HepG2 (cell line): ENCODE measurements around the gene HK2. TPM values are rescaled to one million over a fixed set of nuclear protein-coding genes. Genes with fewer than 3 reads are reported as not detected.

Experiments
- ARID3A ChIP-seq: IDR thresholded peaks from 2 replicates; pipeline ENCODE4 v1.6.1; 2012; ENCODE audit warnings: low read depth, low read length, improper control_type of control experiment
- ATAD3A ChIP-seq: sonication (generic); formaldehyde crosslinking; IDR thresholded peaks from 2 replicates; pipeline ENCODE4 v1.4.0; 2020; ENCODE audit warnings: missing genetic modification reagents
- BCL6 ChIP-seq: IDR thresholded peaks from 2 replicates; pipeline ENCODE4 v1.6.1; 2016; ENCODE audit warnings: missing genetic modification reagents, missing compliant biosample characterization
- BHLHE40 ChIP-seq: IDR thresholded peaks from 2 replicates; pipeline ENCODE4 v1.6.1; 2011; ENCODE audit warnings: low read length, improper control_type of control experiment
- BRCA1 ChIP-seq: sonication (generic); formaldehyde crosslinking; IDR thresholded peaks from 2 replicates; pipeline ENCODE4 v1.4.0; 2020; ENCODE audit warnings: missing genetic modification reagents
- CEBPG ChIP-seq: IDR thresholded peaks from 2 replicates; pipeline ENCODE4 v1.6.1; 2016
- CREB1 ChIP-seq, 2 experiments: fragments of 450-650 bp in 1 of 2; IDR thresholded peaks; 2 replicates each; pipeline ENCODE4 v1.6.1; 2016 to 2017; ENCODE audit warnings: control low read depth in 1 of 2, mild to moderate bottlenecking in 1 of 2, missing compliant biosample characterization in 1 of 2, missing genetic modification characterization in 1 of 2
- DMAP1 ChIP-seq: IDR thresholded peaks from 2 replicates; pipeline ENCODE4 v1.6.1; 2016
- EHMT2 ChIP-seq: fragments of 200-600 bp; sonication (generic); IDR thresholded peaks from 2 replicates; pipeline ENCODE4 v1.7.0; 2017; ENCODE audit warnings: antibody characterized with exemption, low read depth, low read length, borderline replicate concordance
- ERF ChIP-seq: IDR thresholded peaks from 2 replicates; pipeline ENCODE4 v1.6.1; 2018; ENCODE audit warnings: missing biosample characterization, missing genetic modification reagents
- FOXK2 ChIP-seq: fragments of 450-650 bp; IDR thresholded peaks from 2 replicates; pipeline ENCODE4 v1.6.1; 2016
- GMEB2 ChIP-seq: IDR thresholded peaks from 2 replicates; pipeline ENCODE4 v1.6.1; 2016; ENCODE audit warnings: missing biosample characterization, missing genetic modification reagents, low read depth
- HNRNPH1 ChIP-seq: fragments of 200-400 bp; formaldehyde crosslinking; optimal IDR thresholded peaks from 2 replicates; pipeline ENCODE3; 2017; ENCODE audit warnings: mild to moderate bottlenecking, low read depth, low read length
- KDM6A ChIP-seq: IDR thresholded peaks from 2 replicates; pipeline ENCODE4 v1.6.1; 2016; ENCODE audit warnings: low read depth
- NR2F1 ChIP-seq, 2 experiments: fragments of 450-650 bp in 1 of 2; formaldehyde crosslinking in 1 of 2; IDR thresholded peaks; 2 replicates each; pipeline versions ENCODE4 v1.5.0 to v1.6.1; 2016 to 2020; ENCODE audit warnings: mild to moderate bottlenecking in 1 of 2, missing compliant biosample characterization in 1 of 2, missing genetic modification reagents in 1 of 2, moderate library complexity in 1 of 2
- PAX8 ChIP-seq: sonication (generic); formaldehyde crosslinking; IDR thresholded peaks from 2 replicates; pipeline ENCODE4 v1.8.0; 2022; ENCODE audit warnings: mild to moderate bottlenecking, missing genetic modification reagents, borderline replicate concordance
- SNAPC2 ChIP-seq: sonication (generic); formaldehyde crosslinking; IDR thresholded peaks from 2 replicates; pipeline ENCODE4 v1.8.1; 2022; ENCODE audit warnings: mild to moderate bottlenecking, missing genetic modification reagents
- SOX13 ChIP-seq, 3 experiments: fragments of 450-650 bp in 1 of 3; sonication (generic) in 1 of 3; formaldehyde crosslinking in 1 of 3; IDR thresholded peaks in 2 of 3; conservative IDR thresholded peaks in 1 of 3; 2 replicates each; pipeline versions ENCODE4 v1.5.0 to v1.6.1; 2016 to 2020; ENCODE audit warnings: antibody characterized with exemption in 1 of 3, mild to moderate bottlenecking in 1 of 3, missing compliant biosample characterization in 1 of 3, missing genetic modification reagents in 1 of 3, moderate library complexity in 1 of 3
- TBX2 ChIP-seq: sonication (generic); formaldehyde crosslinking; IDR thresholded peaks from 2 replicates; pipeline ENCODE4 v1.5.0; 2020; ENCODE audit warnings: missing genetic modification reagents, mild to moderate bottlenecking, borderline replicate concordance
- TBX3 ChIP-seq: fragments of 450-650 bp; IDR thresholded peaks from 2 replicates; pipeline ENCODE4 v1.6.1; 2017; ENCODE audit warnings: antibody characterized with exemption, mild to moderate bottlenecking, inconsistent platforms, borderline replicate concordance
- YY1 ChIP-seq: IDR thresholded peaks from 2 replicates; pipeline ENCODE4 v1.6.1; 2011; ENCODE audit warnings: low read length, low read depth, moderate library complexity, mild to moderate bottlenecking; ENCODE audit not compliant: insufficient read depth, insufficient replicate concordance
- ZMAT5 ChIP-seq: sonication (generic); formaldehyde crosslinking; IDR thresholded peaks from 2 replicates; pipeline ENCODE4 v1.5.0; 2020; ENCODE audit warnings: mild to moderate bottlenecking, low read depth, missing genetic modification reagents, borderline replicate concordance
- ZMYM4 ChIP-seq: sonication (generic); formaldehyde crosslinking; IDR thresholded peaks from 2 replicates; pipeline ENCODE4 v1.8.1; 2023; ENCODE audit warnings: mild to moderate bottlenecking, missing genetic modification reagents
- ZNF574 ChIP-seq: sonication (generic); formaldehyde crosslinking; IDR thresholded peaks from 2 replicates; pipeline ENCODE4 v1.4.0; 2020; ENCODE audit warnings: missing genetic modification reagents
- ZSCAN9 ChIP-seq: IDR thresholded peaks from 2 replicates; pipeline ENCODE4 v1.6.1; 2016; ENCODE audit warnings: borderline replicate concordance
- polyA plus RNA-seq, 8 experiments: library from polyadenylated mRNA; depleted of rRNA in 3 of 8; stranded (reverse) in 7 of 8; unstranded in 1 of 8; fragments of >200 nt; fragmentation: Illumina TruSeq in 4 of 8; extraction: Trizol in 4 of 8; gene quantifications; 2 replicates each; pipeline versions ENCODE4 v1.2.1 to v1.2.3, GENCODE V29; 2011 to 2016; ENCODE audit warnings: low read depth in 4 of 8, missing spikeins in 1 of 8, mixed read lengths in 1 of 8; ENCODE audit not compliant: insufficient read depth in 1 of 8
- total RNA-seq, 5 experiments: library from RNA; depleted of rRNA; stranded (reverse); fragments of >200 nt; fragmentation: Illumina TruSeq; extraction: Trizol; gene quantifications; 2 replicates each; pipeline ENCODE4 v1.2.3, GENCODE V29; 2016; ENCODE audit warnings: low read depth in 1 of 5

HK2 gene
- total and polyA plus RNA-seq, 2 of the 13 experiments (the other 11 are each of a cell fraction or from before 2014, with no cell fraction given): 13.2 to 101 TPM

GRCh38 chr2:74806355-74806839 lies 27.5 kb upstream of the HK2 start (continued):
- peak; percentile 67 for TF ChIP-seq FOXK2
- peak; percentile 45; the same call in 1 of the 2 replicates for TF ChIP-seq ZMYM4
- peak; percentile 82 for TF ChIP-seq TBX3
- TF ChIP-seq CREB1 (IDR thresholded peaks at IDR 0.05): no peak
- TF ChIP-seq CREB1 (CRISPR knock-in tag; IDR thresholded peaks at IDR 0.05): peak; percentile 26; the same call in 1 of the 2 replicates
- TF ChIP-seq ARID3A: peak; percentile 63
- TF ChIP-seq KDM6A (CRISPR knock-in tag): peak; percentile 66; the same call in 1 of the 2 replicates
- TF ChIP-seq BRCA1 (CRISPR knock-in tag): no peak
- no peak for TF ChIP-seq HNRNPH1
- TF ChIP-seq ZSCAN9: 0 out of 2 replicates have a peak, but pooled peaks have one; percentile 51
- peak; percentile 92; the same call in 1 of the 2 replicates for TF ChIP-seq EHMT2
- no peak; the same call in 1 of the 2 replicates for TF ChIP-seq SOX13 (IDR thresholded peaks at IDR 0.05)
- peak in 1 of 2 experiments; percentile 94; a peak in 2 of 4 replicates for TF ChIP-seq SOX13 (CRISPR knock-in tag; conservative IDR thresholded peaks at IDR 0.05 in 1 of 2, IDR thresholded peaks at IDR 0.05 in 1 of 2)
- TF ChIP-seq NR2F1 (CRISPR knock-in tag; IDR thresholded peaks at IDR 0.05): peak in 1 of 2 experiments; percentile 48; a peak in 2 of 4 replicates
- TF ChIP-seq DMAP1 (CRISPR knock-in tag): 0 out of 2 replicates have a peak, but pooled peaks have one; percentile 44
- peak; percentile 92 for TF ChIP-seq BHLHE40
- TF ChIP-seq PAX8: no peak
- TF ChIP-seq YY1: peak; percentile 64
- TF ChIP-seq ERF: 0 out of 2 replicates have a peak, but pooled peaks have one; percentile 44
- TF ChIP-seq TBX2 (CRISPR knock-in tag): peak; percentile 76
- TF ChIP-seq ATAD3A (CRISPR knock-in tag): no peak
- peak; percentile 41; the same call in 1 of the 2 replicates for TF ChIP-seq BCL6 (CRISPR knock-in tag)
- no peak for TF ChIP-seq SNAPC2 (CRISPR knock-in tag)
- TF ChIP-seq GMEB2: no peak
- TF ChIP-seq ZNF574: no peak
- no peak for TF ChIP-seq ZMAT5 (CRISPR knock-in tag)
- TF ChIP-seq CEBPG: 0 out of 2 replicates have a peak, but pooled peaks have one; percentile 26
